ENCODE measurements around the gene KCNJ6. TPM values are rescaled to one million over a fixed set of nuclear protein-coding genes. Genes with fewer than 3 reads are reported as not detected.

The KCNJ6 gene
- total RNA-seq, 1 experiment from 2014 or later = 1.2 TPM

- no peak overlapping the region for H4K91ac ChIP-seq (ENCODE audit: insufficient read length, low read depth, low read length)
- no peak overlapping the region for H3K18ac ChIP-seq (ENCODE audit: insufficient read length, low read depth, low read length)
- Mint-ChIP-seq H3K36me3 (ENCODE audit: insufficient read depth in 1 of 3, low read depth in 3 of 3) (peaks cover 4 to 18% (median 7%) of the 10 kb centered on the region in 3 experiments; a peak in 5 of 7 replicates), H3K27ac (peak overlapping the region in 1 of 3 experiments; percentile 16; a peak in 1 of 7 replicates), H3K4me1 (peaks cover 44 to 45% of the 10 kb centered on the region in 2 experiments), H3K9me3 (peaks cover 12 to 14% of the 10 kb centered on the region in 2 experiments), H3K27me3 (ENCODE audit: low read depth) (no peaks in the 10 kb centered on the region; the same call in 1 of the 2 replicates), H3K4me3 (no peak overlapping the region)
- H2BK15ac ChIP-seq (ENCODE audit: low read depth, low read length) = no peak overlapping the region
- H3K23ac ChIP-seq (ENCODE audit: insufficient read length, low read depth, low read length) = no peak overlapping the region
- no peak for DNase-seq
- no peaks in the 10 kb centered on the region for H3K79me2 ChIP-seq (ENCODE audit: insufficient read depth, low read length)
- no peaks in the 10 kb centered on the region for H4K20me1 ChIP-seq (ENCODE audit: control insufficient read depth, insufficient read depth, insufficient read length)
- TF ChIP-seq CTCF (conservative IDR thresholded peaks at IDR 0.05) = no peak
- no peaks in the 10 kb centered on the region for H3K9me3 ChIP-seq (ENCODE audit: control insufficient read depth, low read depth, low read length)
- H3K56ac ChIP-seq (ENCODE audit: insufficient read length, low read depth, low read length) = no peak overlapping the region
- no peak overlapping the region; the same call in 1 of the 2 replicates for H3K14ac ChIP-seq (ENCODE audit: insufficient read depth, low read length)
- H3T11ph ChIP-seq (ENCODE audit: low read length) = no peak overlapping the region
- H2BK5ac ChIP-seq (ENCODE audit: insufficient read length, low read length) = no peak overlapping the region
- H3K9ac ChIP-seq (ENCODE audit: extremely low read depth, insufficient read length, low read length) = no peak overlapping the region
- no peak overlapping the region for H2BK20ac ChIP-seq (ENCODE audit: low read depth, low read length, poor library complexity, severe bottlenecking)
- H2AK5ac ChIP-seq (ENCODE audit: insufficient read length, low read length) = no peak overlapping the region
- H3K27me3 ChIP-seq (ENCODE audit: insufficient read depth, low read length) = no peaks in the 10 kb centered on the region
- H3K4ac ChIP-seq (ENCODE audit: low read depth, low read length) = no peak overlapping the region
- no peaks in the 10 kb centered on the region for H3K79me1 ChIP-seq (ENCODE audit: insufficient read depth, low read depth, low read length, poor library complexity, severe bottlenecking)
- no peak overlapping the region for H3K4me2 ChIP-seq (ENCODE audit: insufficient read depth, insufficient read length, low read length)
- H4K8ac ChIP-seq (replicated peaks; ENCODE audit: insufficient read length, low read depth, low read length) = no peak overlapping the region
- no CpG with 5 or more reads among the region's 6 CpGs for WGBS (ENCODE audit: extremely low coverage, insufficient read length, low lambda C conversion rate)
- H3K27ac ChIP-seq (ENCODE audit: insufficient read length, low read depth, low read length) = no peak overlapping the region
- H2AFZ ChIP-seq (ENCODE audit: low read length) = no peak overlapping the region
- H2BK12ac ChIP-seq (ENCODE audit: insufficient read length, low read depth, low read length) = no peak overlapping the region
- no peaks in the 10 kb centered on the region for H3K23me2 ChIP-seq (ENCODE audit: insufficient read length, low read depth, low read length, poor library complexity, severe bottlenecking)
- H3K4me1 ChIP-seq (ENCODE audit: insufficient read depth, low read length) = peaks cover 13% of the 10 kb centered on the region; the same call in 1 of the 2 replicates
- no peak overlapping the region for H2BK120ac ChIP-seq (ENCODE audit: low read depth, low read length, poor library complexity, severe bottlenecking)
- H4K5ac ChIP-seq (ENCODE audit: insufficient read length, low read depth, low read length) = no peak overlapping the region
Observed at GRCh38 chr21:37626320-37626719, 289.9 kb downstream of the KCNJ6 start.

Measured in H9 (cell line).